HEK293 (cell line): Measurements from ENCODE around the gene UFSP2.

ENCODE experiments used
- CTCF ChIA-PET: fragments of 350-600 bp; formaldehyde crosslinking; extraction: SDS; loops from one replicate; lab custom pipeline; 2021; ENCODE audit warnings: antibody characterized with exemption; lab: Yijun Ruan, JAX
- POLR2A ChIA-PET: fragments of 300-600 bp; formaldehyde crosslinking; extraction: SDS; loops from one replicate; lab custom pipeline; 2020; ENCODE audit warnings: antibody characterized with exemption, inconsistent platforms; lab: Yijun Ruan, JAX
- H3K27ac ChIP-seq: fragments of 200-500 bp; sonication (Bioruptor generic); 2 replicates; pipeline ENCODE4 v1.5.1; 2014; ENCODE audit warnings: low read depth, low read length, control low read depth, inconsistent platforms; ENCODE audit errors: extremely low read depth
- H3K36me3 ChIP-seq, 2 experiments: fragments of 200-500 bp in 1 of 2; sonication (Bioruptor generic) in 1 of 2; 1 replicate in 1 of 2; 2 replicates in 1 of 2; pipeline ENCODE4 v1.5.1; 2014 to 2017; ENCODE audit warnings: inconsistent platforms in 2 of 2, low read length in 2 of 2; ENCODE audit not compliant: control insufficient read depth in 2 of 2, insufficient read depth in 1 of 2
- H3K4me1 ChIP-seq: fragments of 200-500 bp; sonication (Bioruptor generic); 2 replicates; pipeline ENCODE4 v1.5.1; 2014; ENCODE audit warnings: mild to moderate bottlenecking, low read length, inconsistent platforms; ENCODE audit not compliant: control insufficient read depth, insufficient read depth
- H3K4me3 ChIP-seq: 2 replicates; pipeline ENCODE4 v1.5.1; 2011; ENCODE audit warnings: low read depth, mild to moderate bottlenecking, control low read depth, low read length, moderate library complexity
- H3K9me3 ChIP-seq: fragments of 200-500 bp; sonication (Bioruptor generic); 2 replicates; pipeline ENCODE4 v1.5.1; 2014; ENCODE audit warnings: low read depth, low read length, inconsistent platforms; ENCODE audit not compliant: control insufficient read depth, insufficient read depth
- BCL6B ChIP-seq: fragments of 450-650 bp; formaldehyde crosslinking; IDR thresholded peaks from 2 replicates; pipeline ENCODE4 v1.5.1; 2017; ENCODE audit warnings: missing biosample characterization, missing genetic modification characterization
- IKZF3 ChIP-seq: fragments of 450-650 bp; IDR thresholded peaks from 2 replicates; pipeline ENCODE4 v1.5.0; 2018; ENCODE audit warnings: missing biosample characterization, mild to moderate bottlenecking, missing genetic modification characterization, moderate library complexity
- KLF17 ChIP-seq: fragments of 450-650 bp; formaldehyde crosslinking; IDR thresholded peaks from 2 replicates; pipeline ENCODE4 v1.5.1; 2016; ENCODE audit warnings: missing biosample characterization, missing genetic modification characterization
- PRDM10 ChIP-seq: fragments of 450-650 bp; formaldehyde crosslinking; IDR thresholded peaks from 2 replicates; pipeline ENCODE4 v1.5.1; 2016; ENCODE audit warnings: missing biosample characterization, missing genetic modification characterization
- RBAK ChIP-seq: fragments of 450-650 bp; formaldehyde crosslinking; IDR thresholded peaks from 2 replicates; pipeline ENCODE4 v1.5.1; 2016; ENCODE audit warnings: missing biosample characterization, missing genetic modification characterization
- SCRT1 ChIP-seq: fragments of 450-650 bp; formaldehyde crosslinking; IDR thresholded peaks from 2 replicates; pipeline ENCODE4 v1.5.1; 2016; ENCODE audit warnings: missing biosample characterization, missing genetic modification characterization, borderline replicate concordance
- SCRT2 ChIP-seq: fragments of 450-650 bp; formaldehyde crosslinking; IDR thresholded peaks from 2 replicates; pipeline ENCODE4 v1.5.1; 2016; ENCODE audit warnings: missing biosample characterization, missing genetic modification characterization
- ZBTB1 ChIP-seq: fragments of 450-650 bp; formaldehyde crosslinking; IDR thresholded peaks from 2 replicates; pipeline ENCODE4 v1.5.1; 2016; ENCODE audit warnings: missing biosample characterization, missing genetic modification characterization
- ZBTB10 ChIP-seq: fragments of 450-650 bp; formaldehyde crosslinking; IDR thresholded peaks from 2 replicates; pipeline ENCODE4 v1.5.1; 2016; ENCODE audit warnings: missing biosample characterization, missing genetic modification characterization
- ZBTB11 ChIP-seq: fragments of 450-650 bp; formaldehyde crosslinking; conservative IDR thresholded peaks from 2 replicates; pipeline ENCODE4 v1.5.1; 2016; ENCODE audit warnings: low read depth, missing biosample characterization, missing genetic modification characterization
- ZFP37 ChIP-seq: fragments of 450-650 bp; formaldehyde crosslinking; IDR thresholded peaks from 2 replicates; pipeline ENCODE4 v1.5.1; 2016; ENCODE audit warnings: missing biosample characterization, missing genetic modification characterization
- ZIC2 ChIP-seq: fragments of 450-650 bp; formaldehyde crosslinking; IDR thresholded peaks from 2 replicates; pipeline ENCODE4 v1.5.1; 2016; ENCODE audit warnings: missing biosample characterization, missing genetic modification characterization
- ZNF157 ChIP-seq: fragments of 450-650 bp; formaldehyde crosslinking; IDR thresholded peaks from 2 replicates; pipeline ENCODE4 v1.5.1; 2016; ENCODE audit warnings: missing biosample characterization, missing genetic modification characterization
- ZNF16 ChIP-seq: fragments of 450-650 bp; formaldehyde crosslinking; IDR thresholded peaks from 2 replicates; pipeline ENCODE4 v1.5.1; 2016; ENCODE audit warnings: low read depth, missing biosample characterization, missing genetic modification characterization
- ZNF324 ChIP-seq: fragments of 450-650 bp; formaldehyde crosslinking; IDR thresholded peaks from 2 replicates; pipeline ENCODE4 v1.5.1; 2016; ENCODE audit warnings: missing biosample characterization, missing genetic modification characterization
- ZNF433 ChIP-seq: fragments of 450-650 bp; formaldehyde crosslinking; IDR thresholded peaks from 2 replicates; pipeline ENCODE4 v1.5.1; 2016; ENCODE audit warnings: missing biosample characterization, missing genetic modification characterization, low read depth
- ZNF560 ChIP-seq: fragments of 450-650 bp; formaldehyde crosslinking; IDR thresholded peaks from 2 replicates; pipeline ENCODE4 v1.5.1; 2017; ENCODE audit warnings: missing biosample characterization, missing genetic modification characterization, borderline replicate concordance
- ZNF621 ChIP-seq: fragments of 450-650 bp; formaldehyde crosslinking; IDR thresholded peaks from 2 replicates; pipeline ENCODE4 v1.5.1; 2017; ENCODE audit warnings: missing biosample characterization, missing genetic modification characterization
- ZNF791 ChIP-seq: fragments of 450-650 bp; formaldehyde crosslinking; IDR thresholded peaks from 2 replicates; pipeline ENCODE4 v1.5.1; 2016; ENCODE audit warnings: missing biosample characterization, missing genetic modification characterization
- ZNF792 ChIP-seq: fragments of 450-650 bp; formaldehyde crosslinking; IDR thresholded peaks from 2 replicates; pipeline ENCODE4 v1.5.1; 2016; ENCODE audit warnings: missing biosample characterization, missing genetic modification characterization

Gene UFSP2

GRCh38 chr4:185456131-185456530 is 30.4 kb upstream of the UFSP2 start:
- H3K9me3 ChIP-seq, result no peaks in the 10 kb centered on the region
- POLR2A ChIA-PET, result no interaction called here
- no peak overlapping the region for H3K4me3 ChIP-seq
- H3K36me3 ChIP-seq, result no peaks in the 10 kb centered on the region
- CTCF ChIA-PET, result interaction anchor here (0.7 kb wide), 1 partner anchor 438 kb away, joined by 3 read pairs; the partner anchor contains the start of gene HELT
- no peak overlapping the region for H3K27ac ChIP-seq
- H3K4me1 ChIP-seq, result no peaks in the 10 kb centered on the region
- TF ChIP-seq SCRT1 (tag by site-specific recombination), result no peak
- TF ChIP-seq SCRT2 (tag by site-specific recombination), result no peak
- no peak for TF ChIP-seq RBAK
- no peak for TF ChIP-seq ZBTB10 (tag by site-specific recombination)
- no peak for TF ChIP-seq ZBTB11
- no peak for TF ChIP-seq IKZF3
- no peak for TF ChIP-seq ZNF560 (tag by site-specific recombination)
- TF ChIP-seq BCL6B (tag by site-specific recombination), result no peak
- no peak for TF ChIP-seq ZNF16 (tag by site-specific recombination)
- TF ChIP-seq ZNF791 (tag by site-specific recombination), result no peak
- TF ChIP-seq ZNF157 (tag by site-specific recombination), result no peak
- TF ChIP-seq KLF17 (tag by site-specific recombination), result no peak
- TF ChIP-seq ZBTB1 (tag by site-specific recombination), result no peak
- no peak for TF ChIP-seq PRDM10 (tag by site-specific recombination)
- TF ChIP-seq ZNF792 (tag by site-specific recombination), result no peak
- no peak for TF ChIP-seq ZNF621
- TF ChIP-seq ZIC2 (tag by site-specific recombination), result no peak
- TF ChIP-seq ZNF324 (tag by site-specific recombination), result no peak
- no peak for TF ChIP-seq ZNF433 (tag by site-specific recombination)
- no peak for TF ChIP-seq ZFP37 (tag by site-specific recombination)
